ENCODE measurements around the gene VMP1. TPM values are rescaled to one million over a fixed set of nuclear protein-coding genes. Genes with fewer than 3 reads are reported as not detected.
A peak's percentile ranks its signal among the peaks of the same experiment; 100 is the strongest.

The VMP1 gene
- total and polyA plus RNA-seq, 2 of the 4 experiments (the other 2 are of a cell fraction): 89.8 to 197 TPM

- TF ChIP-seq NFE2L2 (IDR thresholded peaks at IDR 0.05; ENCODE audit: low read depth, low read length) (no peak), MXI1 (IDR thresholded peaks at IDR 0.05; ENCODE audit: borderline replicate concordance, low read depth, low read length) (no peak), CHD1 (IDR thresholded peaks at IDR 0.05; ENCODE audit: low read depth, low read length) (no peak)
These were observed 76.0 kb downstream of the VMP1 start (continued) for GRCh38 chr17:59783221-59784047.

- Histone ChIP-seq H3K4me2 (ENCODE audit: low read depth, low read length) (no peak overlapping the region), H3K9me1 (ENCODE audit: insufficient read depth, low read length) (no peaks in the 10 kb centered on the region), H3K27me3 (ENCODE audit: control insufficient read depth, insufficient read depth, low read length) (no peaks in the 10 kb centered on the region), H4K91ac (ENCODE audit: insufficient read depth, low read depth, low read length) (peak overlapping the region; percentile 85), H2BK15ac (ENCODE audit: low read depth, low read length) (peak overlapping the region; percentile 60; the same call in 1 of the 3 replicates), H2BK5ac (ENCODE audit: low read depth, low read length, poor library complexity, severe bottlenecking) (peak overlapping the region; percentile 100), H3K4me1 (ENCODE audit: control insufficient read depth, insufficient read depth, low read length) (peaks cover 16% of the 10 kb centered on the region), H2AFZ (replicated peaks; ENCODE audit: low read length, poor library complexity) (no peak overlapping the region), H3K9me3 (ENCODE audit: control insufficient read depth, insufficient read depth, low read length) (no peaks in the 10 kb centered on the region), H2BK20ac (ENCODE audit: low read depth, low read length) (peak overlapping the region; percentile 89), H3K14ac (replicated peaks; ENCODE audit: low read depth, low read length) (peak overlapping the region; percentile 90), H2AK9ac (replicated peaks; ENCODE audit: low read depth, low read length, poor library complexity) (no peak overlapping the region), H3K36me3 (ENCODE audit: control insufficient read depth, insufficient read depth, low read length) (no peaks in the 10 kb centered on the region), H3K4ac (ENCODE audit: low read depth, low read length) (peak overlapping the region; percentile 88), H3K56ac (ENCODE audit: extremely low read depth, insufficient read depth, low read length) (peak overlapping the region; percentile 61), H4K8ac (ENCODE audit: low read depth in 2 of 2, low read length in 2 of 2) (peak overlapping the region; percentile 60 to 72; a peak in 2 of 4 replicates), H3K9ac (ENCODE audit: low read depth, low read length) (peak overlapping the region; percentile 52; the same call in 1 of the 2 replicates), H3K27ac (ENCODE audit: insufficient read depth, low read length) (peak overlapping the region; percentile 93), H2AK5ac (ENCODE audit: low read depth, low read length) (peak overlapping the region; percentile 41), H3K23ac (ENCODE audit: low read depth, low read length) (peak overlapping the region; percentile 85; the same call in 1 of the 2 replicates), H3K4me3 (ENCODE audit: insufficient read depth, low read depth, low read length) (no peak overlapping the region), H3K18ac (ENCODE audit: low read depth, low read length) (peak overlapping the region; percentile 99), H2BK120ac (ENCODE audit: low read depth, low read length) (peak overlapping the region; percentile 91), H3K79me1 (ENCODE audit: low read depth in 1 of 2, low read length in 2 of 2) (peaks cover 0 to 39% of the 10 kb centered on the region in 2 experiments; a peak in 2 of 4 replicates), H4K5ac (ENCODE audit: low read depth, low read length) (peak overlapping the region; percentile 82), H4K20me1 (ENCODE audit: insufficient read depth, low read length) (no peaks in the 10 kb centered on the region)
- in situ Hi-C loops (cut with MboI; ENCODE audit: low sequenced_read_pairs): loop anchor here (5.0 kb wide), 1 partner anchor 47 kb away; no protein-coding TSS in a partner anchor
- ChIA-PET POLR2A (ENCODE audit: unreplicated experiment) (interaction anchor here (0.5 to 2.4 kb wide), 5 partner anchors 32 to 124 kb away, joined by 3 to 68 read pairs (median 5); no protein-coding TSS in a partner anchor), CTCF (interaction anchor here (0.7 to 5.0 kb wide), 3 partner anchors 10 to 43 kb away, joined by 3 to 22 read pairs (median 4); no protein-coding TSS in a partner anchor)
- no peak for DNase-seq
- intact Hi-C loops (cut with micrococcal nuclease): no loop called here
- BruUV-seq (replicated peaks): no TSS peak
- TF ChIP-seq MAFK (IDR thresholded peaks at IDR 0.05; ENCODE audit: low read depth, low read length): peak; percentile 49
- 0 out of 2 replicates have a peak, but pooled peaks have one; percentile 15 for TF ChIP-seq POLR2A (IDR thresholded peaks at IDR 0.05; ENCODE audit: low read depth, low read length)
- no peak for TF ChIP-seq RFX5 (IDR thresholded peaks at IDR 0.05; ENCODE audit: low read depth, low read length)
- ATAC-seq (ENCODE audit: low read depth): no peak
- dilution Hi-C loops (cut with HindIII; ENCODE audit: low sequenced_read_pairs, unreplicated experiment): no loop called here
- WGBS, 2 experiments (ENCODE audit: extremely low coverage in 2 of 2, insufficient read length in 1 of 2): no CpG with 5 or more reads among the region's 8 CpGs
These were observed 77.8 kb downstream of the VMP1 start for GRCh38 chr17:59785091-59785799.

Measured in IMR-90 (cell line).